ENCODE measurements around the gene BPGM.
A peak's percentile ranks its signal among the peaks of the same experiment; 100 is the strongest.
"Not testable (repeated sequence)": the region's sequence is repeated elsewhere in the genome, so short reads cannot be mapped to it uniquely, and the experiment has no call there.

BPGM gene

GRCh38 chr7:134632937-134633540 is 13.6 kb upstream of the BPGM start:
- DNase-seq: peak; percentile 33

- no peak for DNase-seq
Observed at GRCh38 chr7:134636008-134636449, 10.6 kb upstream of the BPGM start.

GRCh38 chr7:134637441-134637840 is 9.2 kb upstream of the BPGM start:
- DNase-seq: no peak

GRCh38 chr7:134637934-134638719 is 8.5 kb upstream of the BPGM start:
- no peak for DNase-seq

GRCh38 chr7:134639061-134639460 is 7.6 kb upstream of the BPGM start:
- no peak for DNase-seq

- DNase-seq: no peak
Observed at GRCh38 chr7:134639683-134640279, 6.9 kb upstream of the BPGM start.

GRCh38 chr7:134640842-134641715 is 5.6 kb upstream of the BPGM start:
- no peak for DNase-seq

GRCh38 chr7:134641981-134642380 is 4.7 kb upstream of the BPGM start:
- not testable (repeated sequence) for DNase-seq

- no peak for DNase-seq
Observed at GRCh38 chr7:134643131-134643530, 3.5 kb upstream of the BPGM start.

GRCh38 chr7:134645478-134645877 is 1.2 kb upstream of the BPGM start:
- DNase-seq: no peak

GRCh38 chr7:134645935-134646334 is 718 bp upstream of the BPGM start:
- peak; percentile 36 for DNase-seq

- DNase-seq: no peak
Observed at GRCh38 chr7:134648456-134648855, 1.8 kb downstream of the BPGM start.

GRCh38 chr7:134649226-134649775 is 2.6 kb downstream of the BPGM start:
- DNase-seq: no peak

GRCh38 chr7:134651991-134652390 is 5.3 kb downstream of the BPGM start:
- no peak for DNase-seq

GRCh38 chr7:134654104-134654775 is 7.6 kb downstream of the BPGM start:
- no peak for DNase-seq

- DNase-seq: no peak
Observed at GRCh38 chr7:134657526-134657925, 10.9 kb downstream of the BPGM start.

GRCh38 chr7:134660242-134660785 is 13.7 kb downstream of the BPGM start:
- DNase-seq: peak; percentile 18

GRCh38 chr7:134660961-134661376 is 14.3 kb downstream of the BPGM start:
- no peak for DNase-seq

GRCh38 chr7:134662166-134662870 is 15.7 kb downstream of the BPGM start:
- no peak for DNase-seq

- DNase-seq: no peak
Observed at GRCh38 chr7:134662871-134663205, 16.2 kb downstream of the BPGM start.

- not testable (repeated sequence) for DNase-seq
Observed at GRCh38 chr7:134665045-134665444, 18.4 kb downstream of the BPGM start.
